Esophagus squamous epithelium (tissue), 5 donors: ENCODE data around the gene FHIT. TPM values are rescaled to one million over a fixed set of nuclear protein-coding genes. Genes with fewer than 3 reads are reported as not detected.

ENCODE experiments used
- DNase-seq: peaks from one replicate; lab custom pipeline; 2025; lab: John Stamatoyannopoulos, UW
- H3K27ac ChIP-seq, 4 donors: fragments of 200-600 bp; sonication (generic); one replicate each; pipeline ENCODE4 v1.5.1; 2016 to 2019; ENCODE audit warnings: mild to moderate bottlenecking in 1 of 4
- H3K27me3 ChIP-seq, 4 donors: fragments of 200-600 bp; sonication (generic); 1 replicate in 3 of 4; 2 replicates in 1 of 4; pipeline versions ENCODE4 v1.5.1 to v1.6.0; 2017 to 2021; ENCODE audit warnings: antibody characterized with exemption in 1 of 4
- H3K36me3 ChIP-seq, 3 donors: fragments of 200-600 bp; sonication (generic); one replicate each; pipeline ENCODE4 v1.5.1; 2016 to 2019
- H3K4me1 ChIP-seq, 3 donors: fragments of 200-600 bp; sonication (generic); one replicate each; pipeline ENCODE4 v1.5.1; 2017 to 2019
- H3K4me3 ChIP-seq, 4 donors: fragments of 200-600 bp; sonication (generic); 1 replicate in 3 of 4; 2 replicates in 1 of 4; pipeline ENCODE4 v1.5.1; 2016 to 2019; ENCODE audit warnings: mild to moderate bottlenecking in 2 of 4, moderate library complexity in 1 of 4
- H3K9me3 ChIP-seq, 3 donors: fragments of 200-600 bp; sonication (generic); one replicate each; pipeline ENCODE4 v1.5.1; 2016 to 2019
- CTCF ChIP-seq, 6 experiments: fragments of 450-650 bp in 4 of 6; fragments of 200-600 bp in 2 of 6; sonication (generic) in 2 of 6; IDR thresholded peaks; one replicate each; pipeline ENCODE4 v1.5.1; 2016 to 2019; ENCODE audit warnings: antibody characterized with exemption in 6 of 6, mild to moderate bottlenecking in 4 of 6, moderate library complexity in 4 of 6
- POLR2A ChIP-seq, 4 donors: fragments of 450-650 bp; IDR thresholded peaks; one replicate each; pipeline ENCODE4 v1.6.1; 2017; ENCODE audit warnings: antibody characterized with exemption in 4 of 4, mild to moderate bottlenecking in 4 of 4, moderate library complexity in 3 of 4
- WGBS, 2 donors: methylation state at CpG; one replicate each; pipeline ENCODE4 v1.1.5; 2018; 5-methylcytosine and 5-hydroxymethylcytosine counted together
- intact Hi-C: fragments of 100-400 bp; cut with DNase I; formaldehyde crosslinking; loops from one replicate; pipeline ENCODE4 v1.15.0; 2022
- total RNA-seq, 4 donors: library from RNA; depleted of rRNA; stranded (reverse); fragments of >200 nt; gene quantifications; one replicate each; pipeline ENCODE4 v1.1.0, GENCODE V29; 2016
- donor health status: DM: yes; HTN: yes; CAD: no.

The FHIT gene
- total RNA-seq, 4 donors from 2014 or later, result 0.64 to 5.7 (median 3.1) TPM

GRCh38 chr3:59784164-59784563, 1467.1 kb downstream of the FHIT start:
- H3K36me3 ChIP-seq, result no peaks in the 10 kb centered on the region
- H3K27me3 ChIP-seq, result no peaks in the 10 kb centered on the region
- intact Hi-C loops, result no loop called here
- no peaks in the 10 kb centered on the region for H3K4me1 ChIP-seq
- no peaks in the 10 kb centered on the region for H3K9me3 ChIP-seq
- no peak overlapping the region for H3K4me3 ChIP-seq
- 89 to 100% methylated on average over 1 of the region's 1 CpG for WGBS, 2 donors
- TF ChIP-seq CTCF (IDR thresholded peaks at IDR 0.05), result no peak
- no peak for TF ChIP-seq POLR2A (IDR thresholded peaks at IDR 0.05)
- no peak for DNase-seq
- H3K27ac ChIP-seq, result no peak overlapping the region

- intact Hi-C loops, result no loop called here
- H3K4me3 ChIP-seq, result no peak overlapping the region
- no peak for DNase-seq
- no peaks in the 10 kb centered on the region for H3K4me1 ChIP-seq
- TF ChIP-seq CTCF (IDR thresholded peaks at IDR 0.05) (no peak), POLR2A (IDR thresholded peaks at IDR 0.05) (no peak)
- no peaks in the 10 kb centered on the region for H3K27me3 ChIP-seq
- H3K9me3 ChIP-seq, result no peaks in the 10 kb centered on the region
- no peaks in the 10 kb centered on the region for H3K36me3 ChIP-seq
- no peak overlapping the region for H3K27ac ChIP-seq
- WGBS, 2 donors, result 61 to 74% methylated on average over 3 of the region's 3 CpGs
Measured at GRCh38 chr3:59783468-59783988, 1467.7 kb downstream of the FHIT start.

GRCh38 chr3:59782664-59783063, 1468.6 kb downstream of the FHIT start:
- Histone ChIP-seq H3K27ac (no peak overlapping the region), H3K4me3 (no peak overlapping the region), H3K9me3 (no peaks in the 10 kb centered on the region), H3K36me3 (no peaks in the 10 kb centered on the region), H3K4me1 (no peaks in the 10 kb centered on the region), H3K27me3 (no peaks in the 10 kb centered on the region)
- no peak for DNase-seq
- intact Hi-C loops, result no loop called here
- no peak for TF ChIP-seq CTCF (IDR thresholded peaks at IDR 0.05)
- TF ChIP-seq POLR2A (IDR thresholded peaks at IDR 0.05), result no peak

GRCh38 chr3:59780209-59780608, 1471.0 kb downstream of the FHIT start:
- no peak for TF ChIP-seq CTCF (IDR thresholded peaks at IDR 0.05)
- no peak for TF ChIP-seq POLR2A (IDR thresholded peaks at IDR 0.05)
- Histone ChIP-seq H3K27me3 (no peaks in the 10 kb centered on the region), H3K4me3 (no peak overlapping the region), H3K4me1 (no peaks in the 10 kb centered on the region), H3K9me3 (no peaks in the 10 kb centered on the region), H3K36me3 (no peaks in the 10 kb centered on the region), H3K27ac (no peak overlapping the region)
- intact Hi-C loops, result no loop called here
- 90 to 100% methylated on average over 2 of the region's 2 CpGs for WGBS, 2 donors
- no peak for DNase-seq

GRCh38 chr3:59779260-59779659, 1472.0 kb downstream of the FHIT start:
- no peak for TF ChIP-seq CTCF (IDR thresholded peaks at IDR 0.05)
- no peak for TF ChIP-seq POLR2A (IDR thresholded peaks at IDR 0.05)
- no peaks in the 10 kb centered on the region for H3K36me3 ChIP-seq
- no peak for DNase-seq
- H3K4me3 ChIP-seq, result no peak overlapping the region
- 83 to 92% methylated on average over 3 of the region's 3 CpGs for WGBS, 2 donors
- H3K9me3 ChIP-seq, result no peaks in the 10 kb centered on the region
- no peaks in the 10 kb centered on the region for H3K4me1 ChIP-seq
- intact Hi-C loops, result no loop called here
- no peaks in the 10 kb centered on the region for H3K27me3 ChIP-seq
- H3K27ac ChIP-seq, result no peak overlapping the region
